ENCODE measurements around the gene CACNA1S. TPM values are rescaled to one million over a fixed set of nuclear protein-coding genes. Genes with fewer than 3 reads are reported as not detected.

The CACNA1S gene
- total and polyA plus RNA-seq, 2 of the 8 experiments (the other 6 are each of a cell fraction or from before 2014, with no cell fraction given), result 0.06 TPM; not detected in 1

GRCh38 chr1:201025571-201026002 is 86.6 kb downstream of the CACNA1S start:
- DNase-seq (ENCODE audit: low read depth in 1 of 2, low spot score in 2 of 2) (no peak), FAIRE-seq (no peak)
- no peaks in the 10 kb centered on the region for H3K9me3 ChIP-seq (ENCODE audit: insufficient read depth in 2 of 2, low read depth in 1 of 2, low read length in 1 of 2)

More at GRCh38 chr1:201025571-201026002, 86.6 kb downstream of the CACNA1S start:
- H3K23ac ChIP-seq (ENCODE audit: insufficient read length), result no peak overlapping the region
- H2BK120ac ChIP-seq (replicated peaks; ENCODE audit: low read depth, low read length), result no peak overlapping the region
- H3K4ac ChIP-seq (replicated peaks; ENCODE audit: insufficient read length, low read depth, low read length), result no peak overlapping the region
- peaks cover 0 to 5% (median under 1%) of the 10 kb centered on the region in 4 experiments; a peak in 2 of 7 replicates for H3K27me3 ChIP-seq (replicated peaks in 1 of 4; ENCODE audit: control insufficient read depth in 3 of 4, extremely low read depth in 1 of 4, insufficient read depth in 3 of 4, low read length in 3 of 4)
- H3K9ac ChIP-seq (replicated peaks in 1 of 4; ENCODE audit: extremely low read depth in 1 of 4, low read depth in 3 of 4, low read length in 3 of 4), result no peak overlapping the region
- peak overlapping the region; percentile 44 for H4K91ac ChIP-seq (replicated peaks; ENCODE audit: insufficient read length, low read length)
- H2BK20ac ChIP-seq (ENCODE audit: low read length), result no peak overlapping the region
- no peaks in the 10 kb centered on the region for H3K79me1 ChIP-seq (ENCODE audit: low read depth, low read length)
- H3K56ac ChIP-seq (replicated peaks; ENCODE audit: insufficient read length, low read depth, low read length), result no peak overlapping the region
- peaks cover 12 to 40% (median 29%) of the 10 kb centered on the region in 4 experiments for H3K4me1 ChIP-seq (replicated peaks in 1 of 4; ENCODE audit: control insufficient read depth in 3 of 4, insufficient read depth in 4 of 4, low read length in 3 of 4)
- H3K36me3 ChIP-seq (ENCODE audit: control insufficient read depth in 2 of 4, insufficient read depth in 4 of 4, low read length in 3 of 4), result peaks cover 0 to 5% (median 0%) of the 10 kb centered on the region in 4 experiments; a peak in 3 of 8 replicates
- no peak overlapping the region for H3K27ac ChIP-seq (ENCODE audit: low read depth, low read length)
- no peak overlapping the region for H3K18ac ChIP-seq (ENCODE audit: extremely low read depth, low read length)
- no peak overlapping the region for H3K14ac ChIP-seq (ENCODE audit: insufficient read length)
- no peak overlapping the region for H2BK15ac ChIP-seq (ENCODE audit: low read length)
- H2BK5ac ChIP-seq (ENCODE audit: low read depth, low read length), result no peak overlapping the region
- WGBS, 2 experiments (ENCODE audit: extremely low coverage in 1 of 2, insufficient coverage in 1 of 2, insufficient read length in 1 of 2, insufficient replicate concordance in 2 of 2, low coverage in 1 of 2, low lambda C conversion rate in 2 of 2, missing lambda C conversion rate in 1 of 2), result 75% methylated on average over 7 of the region's 7 CpGs; no CpG with 5 or more reads in 1 of the 2 experiments
- no peak overlapping the region for H2BK12ac ChIP-seq (ENCODE audit: low read depth, low read length)
- H4K5ac ChIP-seq (ENCODE audit: insufficient read length, low read depth, low read length), result no peak overlapping the region
- H4K20me1 ChIP-seq (replicated peaks in 1 of 2; ENCODE audit: control insufficient read depth in 1 of 2, insufficient read depth in 2 of 2, low read length in 2 of 2), result peaks cover 0 to 1% of the 10 kb centered on the region in 2 experiments
- CTCF ChIA-PET (ENCODE audit: partially characterized antibody), result interaction anchor here (0.6 to 23.5 kb wide), 31 partner anchors 10 to 137 kb away, joined by 3 to 532 read pairs (median 5); partner anchors contain the start of gene INAVA
- H3K23me2 ChIP-seq (ENCODE audit: low read depth, low read length), result peaks cover 18% of the 10 kb centered on the region; the same call in 1 of the 2 replicates
- POLR2A ChIA-PET (ENCODE audit: partially characterized antibody), result interaction anchor here (0.9 to 6.8 kb wide), 11 partner anchors 9 to 146 kb away, joined by 3 to 41 read pairs (median 5); partner anchors contain the start of gene INAVA
- H2AFZ ChIP-seq (ENCODE audit: low read length), result no peak overlapping the region
- peak overlapping the region in 1 of 2 experiments; percentile 90; a peak in 2 of 4 replicates for H3K4me2 ChIP-seq (ENCODE audit: insufficient read depth in 1 of 2, low read depth in 2 of 2, low read length in 2 of 2)
- H3K4me3 ChIP-seq (ENCODE audit: extremely low read depth in 1 of 4, insufficient read depth in 2 of 4, low read depth in 3 of 4, low read length in 4 of 4), result no peak overlapping the region
- peak; percentile 54 for TF ChIP-seq E2F6 (IDR thresholded peaks at IDR 0.05)
- TF ChIP-seq CTCF (IDR thresholded peaks at IDR 0.05; ENCODE audit: control extremely low read depth in 1 of 3, insufficient read depth in 1 of 3, low read depth in 1 of 3, low read length in 3 of 3), result peak; percentile 60 to 66 (median 62)
- TF ChIP-seq RXRA (IDR thresholded peaks at IDR 0.05; ENCODE audit: insufficient read depth, low read depth, low read length), result no peak
- TF ChIP-seq RAD21 (IDR thresholded peaks at IDR 0.05 in 1 of 2, conservative IDR thresholded peaks at IDR 0.05 in 1 of 2; ENCODE audit: low read depth in 2 of 2, low read length in 2 of 2), result peak; percentile 30 to 59
- H2AK5ac ChIP-seq (ENCODE audit: low read depth, low read length), result no peak overlapping the region
- no peak overlapping the region for H4K8ac ChIP-seq (ENCODE audit: extremely low read depth, insufficient read depth, low read length)
- H3K79me2 ChIP-seq (ENCODE audit: control insufficient read depth in 1 of 2, insufficient read depth in 2 of 2, low read length in 2 of 2), result peaks cover 0 to 5% of the 10 kb centered on the region in 2 experiments; a peak in 1 of 4 replicates

All from H1 (cell line).